NCI-H1048 (cell line): ENCODE data around the gene JHY.
A peak's percentile ranks its signal among the peaks of the same experiment; 100 is the strongest.

ENCODE experiments used
- DNase-seq: peaks from one replicate; lab custom pipeline; 2025; lab: John Stamatoyannopoulos, UW

The JHY gene

DNA sequence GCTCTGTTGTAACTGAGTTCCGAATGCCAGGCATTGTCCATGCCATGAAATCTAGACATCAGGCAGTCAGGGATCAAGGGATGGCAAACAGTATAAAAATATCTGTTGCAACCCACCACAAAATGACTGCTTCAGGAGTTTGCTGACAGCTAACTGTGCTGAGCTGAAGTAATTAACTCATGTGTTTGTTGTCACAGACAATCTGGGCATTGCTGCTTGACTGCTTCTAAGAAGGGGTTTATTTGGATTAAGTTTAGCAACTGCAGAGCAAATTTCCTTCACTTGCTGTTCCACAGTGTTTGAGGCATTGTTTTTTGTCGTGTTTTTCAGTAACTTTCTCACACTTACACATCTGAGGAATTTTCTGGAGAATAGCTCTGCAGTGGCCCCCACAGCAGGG, 68.7 kb downstream of the JHY start:
- no peak for DNase-seq

DNA sequence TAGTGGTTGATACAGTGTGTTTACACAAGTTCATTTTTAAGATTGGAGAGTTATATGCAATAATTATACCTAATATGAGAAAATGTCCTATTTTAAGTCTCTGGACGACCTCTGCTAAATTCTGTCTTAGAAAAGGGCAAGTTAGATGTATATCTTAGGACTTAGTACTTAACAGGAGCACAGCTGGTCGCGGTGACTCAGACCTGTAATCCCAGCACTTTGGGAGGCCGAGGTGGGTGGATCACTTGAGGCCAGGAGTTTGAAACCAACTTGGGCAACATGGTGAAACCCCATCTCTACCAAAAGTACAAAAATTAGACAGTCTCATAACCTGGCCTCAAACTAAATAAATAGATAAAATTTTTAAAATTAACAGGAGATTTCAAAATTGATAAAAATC, 71.9 kb downstream of the JHY start:
- DNase-seq, result no peak

DNA sequence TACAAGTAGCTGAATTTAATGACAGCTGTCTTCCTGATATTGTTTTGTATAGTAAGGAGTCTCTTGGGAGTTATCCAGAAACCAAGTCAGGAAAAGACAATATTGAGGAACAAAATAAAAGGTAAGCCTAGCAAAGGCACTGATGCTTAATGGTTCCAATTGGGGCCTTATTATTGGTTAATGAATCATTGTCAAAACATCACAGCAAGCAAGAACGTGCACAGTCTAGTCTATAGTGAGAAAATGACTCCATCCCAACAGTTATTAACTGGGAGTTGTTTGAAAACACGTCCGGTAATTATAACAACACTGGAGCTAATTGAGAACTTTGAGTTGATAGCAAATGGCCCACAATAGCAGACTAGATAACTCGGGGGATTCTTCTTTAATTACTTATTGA, 81.4 kb downstream of the JHY start:
- DNase-seq, result no peak

DNA sequence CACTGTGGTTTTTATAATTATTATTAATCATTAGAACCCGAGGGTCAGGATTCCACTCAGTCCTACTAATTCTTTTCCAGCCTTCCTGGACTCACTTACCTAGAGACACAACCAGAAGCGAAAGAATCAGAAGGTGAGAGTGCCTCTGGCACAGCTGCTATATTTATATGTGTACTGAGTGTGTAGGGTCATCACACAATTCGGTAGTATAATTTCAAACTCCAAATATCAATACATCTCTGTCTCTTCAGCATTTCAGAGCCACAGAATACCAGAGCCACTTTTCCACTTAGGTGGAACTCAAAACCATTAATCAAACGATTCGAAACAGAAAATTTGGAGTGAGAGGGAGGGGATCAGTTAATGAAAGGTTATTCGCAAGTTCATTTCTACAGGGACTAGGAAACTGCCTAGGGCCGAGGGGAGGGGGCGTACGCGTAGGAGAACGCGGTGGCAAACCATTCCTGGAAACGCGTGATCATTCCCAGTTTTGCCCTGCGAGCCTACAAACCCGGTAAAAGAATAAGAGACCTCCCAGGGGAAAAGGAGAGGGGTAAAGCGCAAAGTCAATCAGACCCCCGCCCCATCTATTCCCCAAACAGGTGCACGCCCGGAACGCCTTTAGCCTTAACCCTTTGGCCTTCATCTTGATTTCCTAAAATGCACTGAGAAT, 93.6 kb downstream of the JHY start:
- no peak for DNase-seq

DNA sequence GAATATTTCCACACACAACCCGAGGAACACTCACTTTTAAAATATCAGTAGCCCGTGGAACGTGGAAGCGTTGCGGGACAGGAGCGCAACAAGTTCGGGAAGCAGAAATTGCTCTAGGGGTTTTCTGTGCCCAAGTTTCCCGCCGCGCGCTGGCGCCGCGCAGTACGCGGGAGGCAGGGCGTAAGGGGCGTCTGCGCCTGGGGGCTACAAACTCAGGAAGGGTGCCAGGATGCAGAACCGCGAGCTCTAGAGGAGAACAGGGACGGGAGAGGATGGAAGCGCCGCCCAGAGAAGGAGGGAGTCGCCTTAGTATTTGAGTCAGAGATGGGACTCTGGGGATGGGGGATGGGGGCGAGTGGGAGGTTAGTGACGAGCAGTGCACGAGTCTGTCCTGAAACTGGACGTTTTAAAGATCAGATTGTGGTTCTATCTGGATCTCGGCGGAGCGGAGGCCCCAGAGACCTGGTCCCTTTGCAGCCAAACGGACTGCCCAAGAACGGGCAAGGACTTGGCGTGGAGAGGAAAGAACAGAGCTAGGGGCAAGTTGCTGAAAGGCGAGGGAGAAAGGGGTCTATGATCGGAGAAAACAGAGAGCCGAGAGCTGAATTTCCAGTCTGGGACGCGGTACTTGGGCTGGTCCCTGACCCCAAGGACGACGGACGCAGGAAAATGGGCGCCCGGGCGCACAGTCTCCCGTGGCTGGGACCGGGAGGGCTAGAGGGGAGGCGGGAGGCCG, 94.3 kb downstream of the JHY start:
- DNase-seq, result no peak

DNA sequence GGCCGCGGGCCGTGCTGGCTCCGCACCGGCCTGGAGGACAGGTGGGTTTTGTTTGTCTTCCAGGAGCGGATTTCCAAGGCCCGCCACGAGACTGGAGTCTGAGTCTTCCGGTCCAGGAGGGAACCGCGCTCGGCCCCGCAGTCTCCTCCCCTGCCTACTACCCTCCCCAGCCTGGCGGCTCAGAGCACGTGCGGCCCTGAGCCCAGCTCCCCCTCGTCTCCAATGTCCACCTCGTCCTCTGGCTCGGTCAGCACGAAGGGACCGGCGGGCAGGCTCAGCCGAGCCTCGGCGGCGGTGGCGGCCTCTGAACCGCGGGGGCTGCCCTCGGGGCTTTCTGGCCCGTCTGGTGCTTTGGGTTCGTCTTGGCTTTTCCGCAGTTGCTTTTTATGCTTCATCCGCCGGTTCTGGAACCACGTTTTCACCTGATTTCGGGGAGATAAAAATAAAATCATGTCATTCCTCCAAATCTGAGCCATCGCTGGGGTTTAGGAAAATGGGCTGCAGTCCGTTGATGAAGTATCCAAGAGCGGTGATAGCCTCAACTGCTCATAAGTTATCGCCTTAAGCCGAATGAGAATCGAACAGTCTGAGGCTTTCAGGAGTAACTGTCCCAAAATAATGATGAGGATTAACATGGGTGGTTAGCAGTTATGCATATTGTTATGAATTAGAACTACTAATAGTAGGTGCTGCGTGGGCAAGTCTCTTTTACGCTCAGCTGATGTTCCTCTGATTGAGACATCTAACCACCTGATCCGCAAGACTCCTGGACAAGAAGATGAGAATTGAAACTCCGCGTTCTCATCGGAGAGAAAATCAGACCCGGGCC, 95.1 kb downstream of the JHY start:
- no peak for DNase-seq

DNA sequence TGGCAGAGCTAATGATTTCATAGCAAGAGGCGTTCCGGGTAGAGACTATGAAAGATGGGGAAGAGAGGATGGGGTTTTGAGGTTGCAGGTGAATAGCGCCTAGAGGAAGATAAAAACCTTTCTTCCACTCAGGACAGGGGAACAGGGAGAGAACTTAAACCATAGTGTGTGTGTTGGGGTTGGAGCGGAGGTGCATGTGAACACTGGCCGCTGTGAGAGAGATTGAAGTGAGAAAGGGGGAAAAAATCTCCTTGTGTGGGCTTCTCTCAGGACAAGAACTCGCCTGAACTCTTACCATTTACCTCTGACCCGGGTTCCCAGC, 95.7 kb downstream of the JHY start:
- no peak for DNase-seq

DNA sequence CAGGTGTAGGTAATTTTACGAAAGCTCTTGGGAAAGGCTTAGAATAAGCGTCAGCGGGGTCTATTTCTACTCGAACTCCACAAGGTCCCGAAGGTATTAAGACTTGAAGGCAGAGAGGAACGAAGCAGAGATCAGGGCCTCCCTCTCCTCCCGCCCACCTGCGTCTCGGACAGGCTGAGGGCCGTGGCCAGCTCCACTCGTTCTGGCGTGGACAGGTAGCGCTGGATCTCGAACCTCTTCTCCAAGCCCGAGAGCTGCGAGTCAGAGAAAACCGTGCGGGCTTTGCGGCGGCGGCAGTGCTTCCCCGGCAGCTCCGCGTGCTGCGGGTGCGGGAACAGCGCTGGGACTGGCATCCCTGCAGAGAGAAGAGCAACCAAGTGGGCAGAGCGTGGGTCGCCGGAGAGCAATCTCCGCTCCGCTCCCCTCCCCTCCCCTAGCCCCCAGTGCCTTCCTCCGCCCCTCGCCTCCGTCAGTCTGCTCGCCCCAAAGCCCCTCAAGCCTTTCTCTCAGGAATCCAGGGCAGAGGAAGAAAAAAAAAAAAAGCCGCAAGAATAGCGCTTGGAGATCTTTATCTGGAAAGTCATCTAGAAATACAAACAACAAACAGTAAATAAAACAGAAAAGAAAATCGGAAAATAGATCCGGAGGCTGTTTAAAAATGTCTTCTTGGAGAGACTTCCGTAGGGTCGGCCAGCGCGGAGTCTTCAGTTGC, 96.7 kb downstream of the JHY start:
- DNase-seq, result no peak

DNA sequence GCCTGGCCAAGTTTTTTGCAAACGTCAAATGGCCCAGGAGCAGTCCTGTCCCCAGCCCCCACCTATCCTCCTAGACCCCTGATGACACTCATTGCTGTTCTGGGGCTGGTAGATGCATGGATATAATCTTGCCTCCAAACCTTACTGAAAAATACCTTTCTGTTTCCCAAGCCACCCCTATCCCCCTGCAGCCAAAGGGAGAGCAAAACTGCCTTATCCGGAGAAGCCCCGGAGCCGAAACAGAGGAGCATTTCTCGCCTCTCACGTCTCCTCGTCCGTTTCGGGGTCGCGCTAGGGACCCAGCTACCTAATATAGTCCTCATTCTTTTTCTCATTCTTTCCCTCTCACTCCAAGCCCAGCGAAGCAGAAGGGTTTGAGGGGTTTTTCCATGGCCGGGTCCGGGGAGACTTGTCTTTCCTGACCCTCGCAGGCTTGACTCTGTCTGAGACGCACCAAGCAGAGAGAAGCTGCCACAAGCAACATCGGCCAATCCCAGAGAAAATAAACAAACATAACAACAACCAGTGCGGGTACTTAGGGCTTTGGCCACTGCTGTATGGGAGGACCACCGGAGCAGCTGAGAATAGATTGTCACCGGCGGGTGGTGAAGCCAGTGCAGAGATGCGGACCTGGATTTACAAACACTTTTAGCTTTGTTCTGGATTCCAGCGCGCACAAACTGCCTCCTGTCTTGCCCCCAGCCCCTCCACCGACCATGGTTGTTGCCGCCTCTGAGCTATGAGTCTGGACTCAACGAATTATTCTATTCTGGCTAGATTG, 97.4 kb downstream of the JHY start:
- no peak for DNase-seq

DNA sequence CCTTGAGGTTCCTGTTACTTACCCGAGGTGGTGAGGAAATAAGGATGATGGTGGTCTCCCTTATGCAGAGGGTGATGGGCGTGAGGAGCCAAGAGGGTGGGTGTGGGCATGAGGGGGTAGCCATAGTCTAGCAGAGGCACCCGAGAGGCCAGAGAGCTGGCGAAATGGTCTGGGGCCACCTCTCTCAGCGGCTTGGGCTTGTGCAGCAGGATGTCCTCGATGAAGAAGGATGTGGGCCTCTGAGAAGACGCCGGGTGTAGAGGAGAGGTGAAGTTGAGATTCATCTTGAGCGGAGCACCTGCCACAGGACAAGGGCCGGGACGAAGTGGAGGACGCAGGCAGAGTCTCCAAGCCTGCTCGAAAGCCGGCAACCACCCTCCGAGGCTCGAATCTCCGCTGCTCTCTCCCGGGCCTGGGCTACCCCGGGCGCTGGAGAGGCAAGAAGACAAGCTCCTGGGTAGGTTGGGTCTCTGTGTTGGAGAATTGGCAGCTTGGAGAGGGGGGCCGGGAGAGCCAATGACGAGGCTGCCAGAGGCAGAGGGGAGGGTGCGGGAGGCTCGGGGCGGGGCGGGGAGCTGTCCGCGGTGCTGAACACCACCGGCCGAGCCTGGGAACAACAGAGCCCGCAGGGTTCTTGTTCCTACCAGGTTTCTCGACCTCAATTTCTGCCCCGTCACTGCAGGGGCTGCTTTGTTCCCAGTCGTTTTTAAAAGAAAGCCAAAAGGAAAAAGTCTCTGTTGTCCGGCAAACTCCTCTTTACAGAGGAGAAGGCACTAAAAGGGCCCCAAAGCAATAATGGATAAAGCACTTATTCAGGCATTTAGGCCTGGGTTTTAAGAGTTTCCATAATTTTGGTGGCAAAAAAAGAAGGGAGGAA, 99.1 kb downstream of the JHY start, which contains the start of gene BSX:
Gene BSX, minus strand, starts transcription at position 447 of the 877 bp plus-strand sequence. Its CDS starts 163 bp downstream, at position 284.
- peak; percentile 24 for DNase-seq

DNA sequence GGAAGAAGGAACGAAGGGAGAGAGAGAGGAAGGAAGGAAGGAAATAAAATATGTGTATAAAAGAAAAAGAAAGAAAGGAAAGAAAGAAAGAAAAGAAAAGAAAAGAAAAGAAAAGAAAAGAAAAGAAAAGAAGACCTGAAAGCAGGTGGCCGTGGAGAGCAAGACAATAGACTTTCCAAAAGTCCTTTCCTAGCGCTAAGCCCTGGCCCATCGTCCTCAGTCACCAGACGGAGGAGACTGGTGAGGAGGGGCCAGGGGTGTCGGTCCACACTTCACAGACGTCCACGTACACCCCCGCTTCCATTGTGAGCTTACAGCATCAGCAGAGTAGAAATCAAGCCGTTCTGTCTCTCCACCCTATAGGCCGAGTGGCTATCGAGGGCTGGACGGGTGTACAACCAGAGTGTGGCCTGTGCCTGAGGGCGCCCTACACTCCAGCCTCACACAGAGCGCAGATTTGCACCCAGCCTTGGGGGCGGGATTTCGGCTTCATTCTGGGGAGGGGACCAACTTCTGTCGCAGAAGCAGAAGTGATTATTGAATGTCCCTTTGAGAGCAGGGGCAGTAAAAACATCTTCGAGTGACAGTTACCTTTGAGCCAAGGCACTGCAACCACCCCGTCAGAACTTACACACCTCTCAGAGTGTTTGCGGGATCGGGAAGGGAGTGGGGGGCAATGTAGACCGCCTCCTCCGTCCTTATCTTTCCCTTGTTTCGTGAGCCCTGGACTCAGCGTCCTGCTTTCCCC, 101.1 kb downstream of the JHY start:
- DNase-seq, result no peak

DNA sequence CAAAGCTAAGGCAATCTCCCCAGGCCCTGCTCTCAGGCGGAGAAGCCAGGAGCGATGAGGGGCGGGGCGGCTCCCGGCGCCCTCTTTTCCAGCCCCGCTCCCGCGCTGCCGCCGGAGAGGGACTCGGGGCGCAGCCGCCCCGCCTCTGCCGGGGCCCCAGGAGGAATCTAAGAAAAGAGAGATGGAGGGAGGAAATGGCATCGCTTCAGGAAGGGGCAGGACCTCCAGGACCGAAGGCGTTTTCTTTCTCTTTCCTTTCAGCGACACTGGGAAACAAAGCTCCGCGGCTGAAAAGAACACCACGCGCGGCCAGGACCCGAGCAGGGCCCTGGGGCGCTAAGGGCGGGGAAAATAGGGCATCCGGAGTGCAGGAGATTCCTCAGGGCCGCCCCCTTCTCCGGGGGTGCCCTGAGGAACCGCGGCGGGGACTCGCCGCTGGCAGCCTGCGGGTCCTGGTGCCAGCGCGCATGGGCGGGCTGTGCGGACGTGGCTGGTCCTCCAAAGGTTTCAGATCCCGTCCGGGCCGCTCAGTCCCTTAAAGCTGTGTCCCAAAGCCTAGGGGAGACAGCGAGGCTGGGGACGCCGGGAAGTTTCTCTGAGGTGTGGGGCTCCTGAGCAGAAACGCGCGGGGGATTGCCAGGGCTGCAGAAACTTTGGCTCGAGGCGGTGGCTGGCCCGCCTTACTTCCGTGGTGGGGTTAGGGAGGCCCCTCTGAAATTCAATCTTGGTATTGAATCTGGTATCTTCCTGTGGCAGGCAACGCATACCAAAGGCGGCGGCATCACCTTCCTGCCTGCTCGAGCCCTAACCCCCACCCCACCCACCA, 101.8 kb downstream of the JHY start:
- no peak for DNase-seq

DNA sequence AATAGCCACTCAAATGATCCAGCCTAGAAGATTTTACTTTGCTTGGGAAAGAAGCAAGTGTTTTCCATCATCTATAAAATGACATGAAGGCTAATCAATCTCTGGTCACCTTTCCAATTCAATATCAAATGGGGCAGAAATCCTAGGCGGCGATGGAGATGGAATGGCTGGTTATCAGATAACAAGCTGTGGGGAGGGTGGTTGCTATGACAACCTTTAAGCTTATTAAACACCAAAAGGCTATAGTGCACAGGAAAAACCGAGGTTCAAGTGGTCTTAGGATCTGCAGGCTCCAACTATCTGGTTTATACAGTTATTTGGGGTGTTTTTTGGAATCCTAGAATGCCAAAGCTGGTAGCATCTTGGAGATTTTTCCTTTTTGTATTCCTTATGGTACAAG, 113.0 kb downstream of the JHY start:
- DNase-seq, result no peak

DNA sequence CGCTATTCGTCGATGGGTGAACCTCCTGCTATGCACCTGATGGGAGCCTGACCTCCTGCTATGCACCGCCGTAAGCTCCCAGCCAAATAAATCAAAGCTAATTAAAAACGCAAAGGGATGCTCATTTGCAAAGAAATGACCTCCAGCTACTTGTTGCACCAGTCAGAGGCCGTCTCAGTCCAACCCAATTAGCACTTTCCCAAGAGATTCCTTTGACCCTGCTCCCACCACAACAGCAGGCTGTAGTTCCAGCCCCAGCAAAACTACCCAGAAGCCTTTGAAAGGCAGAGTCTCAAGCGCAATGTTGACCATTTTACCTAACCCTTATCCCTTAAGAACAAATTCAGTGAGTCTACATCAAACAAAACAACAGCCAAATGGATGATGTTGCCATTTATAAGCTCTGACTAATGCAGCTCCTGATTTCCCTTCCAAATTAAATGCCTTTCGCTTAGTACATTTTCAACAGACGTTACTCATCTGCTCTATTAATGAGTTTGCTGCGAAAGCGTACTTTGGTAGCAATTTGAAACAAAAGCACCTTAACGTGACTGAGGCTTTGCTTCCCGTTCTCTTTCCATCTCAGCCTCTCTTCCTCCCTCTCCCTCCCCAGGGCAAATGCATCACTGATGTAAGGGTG, 116.3 kb downstream of the JHY start:
- no peak for DNase-seq

DNA sequence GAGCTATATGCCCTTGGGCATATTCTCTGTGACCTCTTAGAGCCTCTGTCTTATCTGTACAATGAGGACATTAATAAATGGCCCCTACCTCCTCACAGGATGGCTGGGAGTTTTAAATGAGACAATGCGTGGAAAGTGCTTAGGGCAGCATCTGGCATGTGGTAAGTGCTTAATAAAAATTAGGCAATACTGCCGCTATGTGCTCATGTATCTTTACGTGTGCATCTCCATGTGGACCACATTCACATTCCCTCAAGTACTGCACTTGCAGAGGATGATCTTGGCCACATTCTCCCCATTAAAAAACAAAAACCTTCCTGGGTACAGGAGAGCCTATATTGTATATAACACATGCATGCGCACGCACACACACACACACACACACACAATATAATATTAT, 118.2 kb downstream of the JHY start:
- DNase-seq, result no peak

DNA sequence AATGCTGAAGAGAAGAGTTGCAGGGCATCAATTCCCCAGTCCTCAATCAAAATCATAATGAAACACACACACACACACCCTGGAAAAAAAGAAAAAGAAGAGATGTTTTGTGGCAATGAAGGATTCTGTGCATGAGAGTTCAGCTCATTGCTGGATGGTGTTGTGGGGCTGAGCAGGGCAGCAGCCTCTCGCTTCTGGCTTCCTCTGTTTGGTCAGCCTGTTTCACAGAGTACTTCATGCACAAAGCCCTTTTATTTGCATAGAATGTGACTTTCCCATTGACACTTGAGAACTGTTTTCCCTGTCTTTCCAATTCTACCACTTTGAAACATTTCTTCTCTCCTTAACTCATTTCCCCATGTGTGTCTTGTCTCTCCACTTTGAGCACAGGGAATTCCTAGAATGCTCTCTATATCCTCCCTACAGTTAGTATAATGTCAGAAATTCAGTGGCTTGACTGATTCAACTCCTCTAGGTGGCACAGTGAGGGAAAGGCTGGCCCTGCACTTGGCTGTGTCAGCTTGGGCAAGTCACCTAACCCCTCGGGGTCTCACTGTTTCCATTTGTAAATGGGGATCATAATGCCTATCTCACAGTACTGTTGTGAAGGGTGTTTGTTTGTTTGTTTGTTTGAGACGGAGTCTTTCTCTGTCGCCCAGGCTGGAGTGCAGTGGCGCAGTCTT, 124.4 kb downstream of the JHY start:
- DNase-seq, result no peak
